ENCODE results near the gene SLC2A11. TPM values are rescaled to one million over a fixed set of nuclear protein-coding genes. Genes with fewer than 3 reads are reported as not detected.
"Not testable (repeated sequence)": the region's sequence is repeated elsewhere in the genome, so short reads cannot be mapped to it uniquely, and the experiment has no call there.

SLC2A11 gene
- total and polyA plus RNA-seq, 5 experiments from 2014 or later, result 3.6 to 23.6 (median 8.5) TPM

GRCh38 chr22:23858484-23858815, 775 bp downstream of the SLC2A11 start:
- ATAC-seq (no peak), DNase-seq (no peak)
- POLR2A ChIA-PET, result interaction anchor here (0.6 to 3.0 kb wide), 5 partner anchors 20 to 89 kb away, joined by 3 to 52 read pairs (median 4); partner anchors contain the start of genes MIF and MMP11
- H3K9me3 Mint-ChIP-seq, result no peaks in the 10 kb centered on the region
- H3K4me3 Mint-ChIP-seq, result peak overlapping the region; percentile 93 to 98 (median 96)
- no peaks in the 10 kb centered on the region for H3K27me3 Mint-ChIP-seq
- peaks cover 0 to 9% (median 2%) of the 10 kb centered on the region in 3 donors for H3K36me3 Mint-ChIP-seq
- peaks cover 13 to 22% (median 20%) of the 10 kb centered on the region in 4 donors for H3K4me1 Mint-ChIP-seq
- H3K27ac Mint-ChIP-seq, result peak overlapping the region; percentile 81 to 96 (median 90)

- DNase-seq, result no peak
- POLR2A ChIA-PET, result interaction anchor here (0.6 to 3.0 kb wide), 4 partner anchors 10 to 37 kb away, joined by 3 to 52 read pairs (median 4); partner anchors contain the start of gene MIF
- Mint-ChIP-seq H3K27ac (peak overlapping the region in 3 of 10 donors; percentile 51 to 94 (median 81)), H3K36me3 (peaks cover 0 to 13% (median 2%) of the 10 kb centered on the region in 3 donors), H3K9me3 (no peaks in the 10 kb centered on the region), H3K4me3 (peak overlapping the region; percentile 50 to 98 (median 96)), H3K27me3 (no peaks in the 10 kb centered on the region), H3K4me1 (peaks cover 15 to 22% (median 20%) of the 10 kb centered on the region in 4 donors)
- ATAC-seq, result no peak
Measured at GRCh38 chr22:23859201-23859600, 1.5 kb downstream of the SLC2A11 start.

GRCh38 chr22:23860187-23860586, 2.5 kb downstream of the SLC2A11 start:
- POLR2A ChIA-PET, ATAC-seq, H3K4me3 Mint-ChIP-seq, H3K27me3 Mint-ChIP-seq, H3K9me3 Mint-ChIP-seq, DNase-seq: not testable (repeated sequence)
- H3K4me1 Mint-ChIP-seq, result peaks cover 15 to 22% (median 20%) of the 10 kb centered on the region in 4 donors
- H3K36me3 Mint-ChIP-seq, result peaks cover 0 to 15% (median 2%) of the 10 kb centered on the region in 3 donors
- peak overlapping the region in 1 of 10 donors; percentile 22 for H3K27ac Mint-ChIP-seq

GRCh38 chr22:23862103-23862502, 4.4 kb downstream of the SLC2A11 start:
- DNase-seq (peak in 5 of 10 donors; percentile 11 to 47 (median 35)), ATAC-seq (no peak)
- Mint-ChIP-seq H3K4me1 (peaks cover 12 to 24% (median 16%) of the 10 kb centered on the region in 4 donors), H3K27me3 (no peaks in the 10 kb centered on the region), H3K9me3 (no peaks in the 10 kb centered on the region), H3K36me3 (peaks cover 0 to 21% (median 6%) of the 10 kb centered on the region in 3 donors), H3K4me3 (no peak overlapping the region), H3K27ac (peak overlapping the region in 3 of 10 donors; percentile 17 to 62 (median 55))
- POLR2A ChIA-PET, result interaction anchor here (0.7 kb wide), 1 partner anchor 27 kb away, joined by 3 read pairs; no protein-coding TSS in a partner anchor

GRCh38 chr22:23864499-23865154, 7.0 kb downstream of the SLC2A11 start:
- DNase-seq, ATAC-seq, POLR2A ChIA-PET, H3K4me1 Mint-ChIP-seq, H3K27ac Mint-ChIP-seq, H3K27me3 Mint-ChIP-seq, H3K4me3 Mint-ChIP-seq, H3K9me3 Mint-ChIP-seq: not testable (repeated sequence)
- H3K36me3 Mint-ChIP-seq, result peaks cover 0 to 46% (median 16%) of the 10 kb centered on the region in 3 donors

GRCh38 chr22:23868580-23868979, 10.9 kb downstream of the SLC2A11 start:
- Mint-ChIP-seq H3K27ac (no peak overlapping the region), H3K4me3 (no peak overlapping the region)
- ATAC-seq, result no peak

GRCh38 chr22:23874871-23875270, 17.2 kb downstream of the SLC2A11 start:
- no peak overlapping the region for H3K27ac Mint-ChIP-seq
- H3K9me3 Mint-ChIP-seq, result no peaks in the 10 kb centered on the region
- ATAC-seq, result no peak
- H3K36me3 Mint-ChIP-seq, result peaks cover 0 to 60% (median 8%) of the 10 kb centered on the region in 3 donors
- no peaks in the 10 kb centered on the region for H3K27me3 Mint-ChIP-seq
- H3K4me1 Mint-ChIP-seq, result no peaks in the 10 kb centered on the region
- POLR2A ChIA-PET, result no interaction called here
- DNase-seq, result no peak
- no peak overlapping the region for H3K4me3 Mint-ChIP-seq

More at GRCh38 chr22:23868580-23868979, 10.9 kb downstream of the SLC2A11 start:
- no peak for DNase-seq
- Mint-ChIP-seq H3K4me1 (peaks cover 0 to 5% (median 1%) of the 10 kb centered on the region in 4 donors), H3K36me3 (peaks cover 0 to 59% (median 14%) of the 10 kb centered on the region in 3 donors), H3K27me3 (no peaks in the 10 kb centered on the region), H3K9me3 (no peaks in the 10 kb centered on the region)
- POLR2A ChIA-PET, result no interaction called here

GRCh38 chr22:23875801-23876200, 18.1 kb downstream of the SLC2A11 start:
- Mint-ChIP-seq H3K4me1 (no peaks in the 10 kb centered on the region), H3K36me3 (peaks cover 0 to 62% (median 8%) of the 10 kb centered on the region in 3 donors), H3K27ac (no peak overlapping the region), H3K4me3 (no peak overlapping the region), H3K27me3 (no peaks in the 10 kb centered on the region), H3K9me3 (no peaks in the 10 kb centered on the region)
- DNase-seq, result no peak
- no peak for ATAC-seq
- POLR2A ChIA-PET, result no interaction called here

GRCh38 chr22:23877566-23877965, 19.9 kb downstream of the SLC2A11 start:
- Mint-ChIP-seq H3K36me3 (peaks cover 0 to 59% (median 8%) of the 10 kb centered on the region in 3 donors), H3K27ac (no peak overlapping the region), H3K27me3 (no peaks in the 10 kb centered on the region), H3K4me3 (no peak overlapping the region), H3K9me3 (no peaks in the 10 kb centered on the region), H3K4me1 (peaks cover 0 to 4% (median 0%) of the 10 kb centered on the region in 4 donors)
- DNase-seq (no peak), ATAC-seq (no peak)
- POLR2A ChIA-PET, result no interaction called here

GRCh38 chr22:23878219-23878618, 20.5 kb downstream of the SLC2A11 start:
- Mint-ChIP-seq H3K4me3 (no peak overlapping the region), H3K36me3 (peaks cover 0 to 56% (median 8%) of the 10 kb centered on the region in 3 donors), H3K27ac (no peak overlapping the region), H3K4me1 (peaks cover 0 to 4% (median 0%) of the 10 kb centered on the region in 4 donors), H3K9me3 (no peaks in the 10 kb centered on the region), H3K27me3 (no peaks in the 10 kb centered on the region)
- no peak for DNase-seq
- POLR2A ChIA-PET, result no interaction called here
- no peak for ATAC-seq

- H3K9me3 Mint-ChIP-seq, result no peaks in the 10 kb centered on the region
- peaks cover 0 to 4% (median 0%) of the 10 kb centered on the region in 4 donors for H3K4me1 Mint-ChIP-seq
- DNase-seq, result no peak
- no peak overlapping the region for H3K4me3 Mint-ChIP-seq
- ATAC-seq, result no peak
- POLR2A ChIA-PET, result no interaction called here
- H3K27me3 Mint-ChIP-seq, result no peaks in the 10 kb centered on the region
- H3K36me3 Mint-ChIP-seq, result peaks cover 0 to 33% (median 10%) of the 10 kb centered on the region in 3 donors
- H3K27ac Mint-ChIP-seq, result peak overlapping the region in 1 of 10 donors; percentile 55
Measured at GRCh38 chr22:23882370-23882769, 24.7 kb downstream of the SLC2A11 start.

- Mint-ChIP-seq H3K36me3 (peaks cover 0 to 28% (median 8%) of the 10 kb centered on the region in 3 donors), H3K27me3 (no peaks in the 10 kb centered on the region), H3K27ac (no peak overlapping the region), H3K4me3 (no peak overlapping the region), H3K4me1 (peaks cover 0 to 4% (median 0%) of the 10 kb centered on the region in 4 donors), H3K9me3 (no peaks in the 10 kb centered on the region)
- DNase-seq (no peak), ATAC-seq (no peak)
- POLR2A ChIA-PET, result interaction anchor here (0.6 to 1.0 kb wide), 2 partner anchors 10 to 37 kb away, joined by 3 read pairs; no protein-coding TSS in a partner anchor
Measured at GRCh38 chr22:23883658-23884057, 26.0 kb downstream of the SLC2A11 start.

GRCh38 chr22:23884140-23884539, 26.5 kb downstream of the SLC2A11 start:
- Mint-ChIP-seq H3K27me3 (no peaks in the 10 kb centered on the region), H3K4me1 (peaks cover 0 to 4% (median 0%) of the 10 kb centered on the region in 4 donors), H3K27ac (no peak overlapping the region), H3K36me3 (peaks cover 0 to 25% (median 8%) of the 10 kb centered on the region in 3 donors), H3K4me3 (no peak overlapping the region), H3K9me3 (no peaks in the 10 kb centered on the region)
- no peak for ATAC-seq
- no peak for DNase-seq
- POLR2A ChIA-PET, result interaction anchor here (0.6 to 1.0 kb wide), 2 partner anchors 9 to 37 kb away, joined by 3 read pairs; no protein-coding TSS in a partner anchor
